GM10248 (cell line): Measurements from ENCODE around the gene BPIFB4.

Experiments
- CTCF ChIA-PET: fragments of 300-600 bp; sonication (Branson Sonifier 250); formaldehyde crosslinking; extraction: SDS; loops from one replicate; lab custom pipeline; 2021; ENCODE audit warnings: antibody characterized with exemption; lab: Yijun Ruan, JAX
- POLR2A ChIA-PET: fragments of 350-650 bp; sonication (Branson Sonifier 250); formaldehyde crosslinking; extraction: SDS; loops from one replicate; lab custom pipeline; 2020; ENCODE audit warnings: antibody characterized with exemption; lab: Yijun Ruan, JAX
- DNase-seq: peaks from one replicate; pipeline ENCODE4 v3.0.0; 2012; ENCODE audit errors: extremely low spot score
- TF ChIP-seq, protein P1 (sequence below): IDR thresholded peaks from 2 replicates; pipeline ENCODE4 v1.5.1; 2012; ENCODE audit warnings: mild to moderate bottlenecking, low read depth; ENCODE audit errors: extremely low read depth, missing control alignments, control extremely low read depth

The BPIFB4 gene

DNA sequence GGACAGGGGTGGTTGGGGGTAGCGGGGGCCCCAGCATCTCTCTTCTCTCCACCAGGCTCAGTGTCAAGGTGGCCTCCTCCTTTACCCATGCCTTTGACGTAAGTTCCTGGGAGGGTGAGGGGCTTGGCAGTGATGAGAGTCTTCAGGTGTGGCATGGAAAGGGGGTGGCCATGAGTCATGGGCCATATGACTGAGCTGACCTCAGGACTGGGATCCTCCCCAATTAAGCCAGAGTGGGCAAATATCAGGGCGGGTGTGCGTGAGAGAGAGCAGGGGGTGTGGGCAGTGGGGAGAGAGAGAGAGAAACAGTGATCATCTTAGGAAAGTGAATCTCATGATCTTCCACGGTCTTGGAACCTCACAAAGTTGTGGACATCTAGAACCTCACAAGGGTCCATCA is 8.2 kb upstream of the BPIFB4 start:
- TF ChIP-seq, protein P1, sequence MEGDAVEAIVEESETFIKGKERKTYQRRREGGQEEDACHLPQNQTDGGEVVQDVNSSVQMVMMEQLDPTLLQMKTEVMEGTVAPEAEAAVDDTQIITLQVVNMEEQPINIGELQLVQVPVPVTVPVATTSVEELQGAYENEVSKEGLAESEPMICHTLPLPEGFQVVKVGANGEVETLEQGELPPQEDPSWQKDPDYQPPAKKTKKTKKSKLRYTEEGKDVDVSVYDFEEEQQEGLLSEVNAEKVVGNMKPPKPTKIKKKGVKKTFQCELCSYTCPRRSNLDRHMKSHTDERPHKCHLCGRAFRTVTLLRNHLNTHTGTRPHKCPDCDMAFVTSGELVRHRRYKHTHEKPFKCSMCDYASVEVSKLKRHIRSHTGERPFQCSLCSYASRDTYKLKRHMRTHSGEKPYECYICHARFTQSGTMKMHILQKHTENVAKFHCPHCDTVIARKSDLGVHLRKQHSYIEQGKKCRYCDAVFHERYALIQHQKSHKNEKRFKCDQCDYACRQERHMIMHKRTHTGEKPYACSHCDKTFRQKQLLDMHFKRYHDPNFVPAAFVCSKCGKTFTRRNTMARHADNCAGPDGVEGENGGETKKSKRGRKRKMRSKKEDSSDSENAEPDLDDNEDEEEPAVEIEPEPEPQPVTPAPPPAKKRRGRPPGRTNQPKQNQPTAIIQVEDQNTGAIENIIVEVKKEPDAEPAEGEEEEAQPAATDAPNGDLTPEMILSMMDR, result no peak
- POLR2A ChIA-PET, result no interaction called here
- DNase-seq, result no peak

DNA sequence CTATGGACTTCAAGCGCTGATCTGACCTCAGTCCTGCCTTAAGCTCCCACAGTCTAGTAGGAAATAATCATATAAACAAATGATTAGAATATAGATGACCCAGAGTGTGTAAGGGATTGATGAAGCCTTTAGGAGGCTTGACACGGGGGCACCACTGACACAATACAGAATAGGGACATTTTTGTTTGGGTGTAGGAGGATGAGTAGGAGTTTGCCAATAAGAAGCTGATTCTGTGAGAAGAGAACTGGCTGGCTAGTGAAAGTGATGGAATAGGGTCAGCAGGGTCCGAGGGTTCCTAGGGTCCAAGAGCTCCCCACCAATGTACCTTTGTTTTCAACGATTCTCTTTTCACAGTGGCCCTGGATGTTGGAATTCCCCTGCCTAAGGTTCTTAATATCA is 7.1 kb upstream of the BPIFB4 start:
- POLR2A ChIA-PET, result no interaction called here
- CTCF ChIA-PET, result no interaction called here
- TF ChIP-seq, protein P1, result no peak
- no peak for DNase-seq

More for the DNA sequence above, 8.2 kb upstream of the BPIFB4 start:
- CTCF ChIA-PET, result no interaction called here

DNA sequence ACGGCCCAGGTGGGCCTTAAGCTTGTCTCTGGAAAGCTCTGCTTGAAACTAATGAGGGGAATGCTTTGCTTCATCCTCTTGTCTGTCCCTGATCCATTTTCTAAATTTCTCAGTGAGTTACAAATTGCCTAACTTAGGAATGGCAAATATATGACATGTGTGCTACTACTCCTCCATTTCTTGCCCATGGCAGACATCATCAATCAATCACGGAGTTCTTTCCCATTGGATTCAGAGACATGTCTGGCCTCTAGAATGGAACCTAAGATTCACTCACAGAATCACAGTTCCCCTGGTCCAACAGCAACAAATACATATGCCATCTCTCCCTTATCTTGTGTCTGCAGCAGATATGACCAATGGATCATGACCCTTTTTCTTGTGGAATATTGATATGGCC is 6.6 kb upstream of the BPIFB4 start:
- ChIA-PET POLR2A (no interaction called here), CTCF (interaction anchor here (1.4 kb wide), 1 partner anchor 170 kb away, joined by 3 read pairs; no protein-coding TSS in a partner anchor)
- no peak for DNase-seq
- TF ChIP-seq, protein P1, result no peak

DNA sequence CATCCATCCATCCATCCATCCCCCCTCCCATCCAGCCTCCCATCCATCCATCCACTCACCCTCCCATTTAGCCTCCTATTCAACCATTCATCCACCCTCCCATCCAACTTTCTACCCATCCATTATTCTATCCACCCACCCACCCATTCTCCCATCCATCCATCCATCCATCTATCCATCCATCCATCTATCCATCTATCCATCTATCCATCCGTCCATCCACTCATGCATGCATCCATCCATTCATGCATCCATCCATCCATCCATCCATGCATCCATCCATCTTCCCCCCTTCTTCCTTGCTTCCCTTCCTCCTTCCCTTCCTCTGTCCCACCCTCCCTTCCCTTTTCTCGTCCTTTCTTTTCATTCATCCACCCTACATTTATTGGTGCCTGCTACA is 4.8 kb upstream of the BPIFB4 start:
- TF ChIP-seq, protein P1, result no peak
- no peak for DNase-seq
- ChIA-PET POLR2A (no interaction called here), CTCF (interaction anchor here (1.3 to 3.8 kb wide), 3 partner anchors 9 to 219 kb away, joined by 3 to 15 read pairs (median 3); no protein-coding TSS in a partner anchor)

DNA sequence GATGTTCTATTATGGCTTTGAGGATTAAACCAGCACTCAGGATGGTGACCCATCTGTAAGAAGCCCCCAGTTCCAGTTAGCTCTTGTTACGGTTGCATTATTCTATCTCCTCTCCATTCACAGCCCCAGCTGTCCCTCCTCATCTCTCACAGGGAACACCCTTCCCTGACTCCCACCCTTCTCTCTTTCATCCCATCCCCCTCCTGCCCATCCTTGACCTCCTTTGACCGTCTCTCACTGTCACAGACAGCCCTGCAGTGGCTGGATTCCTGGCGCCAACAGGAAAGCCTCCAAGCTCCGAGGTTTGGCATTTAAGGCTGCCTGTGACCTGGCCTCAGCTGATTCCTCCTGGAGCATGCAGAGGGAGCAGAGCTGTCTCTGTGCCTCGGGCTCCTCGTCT is 4.2 kb upstream of the BPIFB4 start:
- ChIA-PET CTCF (interaction anchor here (1.3 to 3.8 kb wide), 3 partner anchors 9 to 219 kb away, joined by 3 to 15 read pairs (median 3); no protein-coding TSS in a partner anchor), POLR2A (no interaction called here)
- TF ChIP-seq, protein P1, result no peak
- no peak for DNase-seq

DNA sequence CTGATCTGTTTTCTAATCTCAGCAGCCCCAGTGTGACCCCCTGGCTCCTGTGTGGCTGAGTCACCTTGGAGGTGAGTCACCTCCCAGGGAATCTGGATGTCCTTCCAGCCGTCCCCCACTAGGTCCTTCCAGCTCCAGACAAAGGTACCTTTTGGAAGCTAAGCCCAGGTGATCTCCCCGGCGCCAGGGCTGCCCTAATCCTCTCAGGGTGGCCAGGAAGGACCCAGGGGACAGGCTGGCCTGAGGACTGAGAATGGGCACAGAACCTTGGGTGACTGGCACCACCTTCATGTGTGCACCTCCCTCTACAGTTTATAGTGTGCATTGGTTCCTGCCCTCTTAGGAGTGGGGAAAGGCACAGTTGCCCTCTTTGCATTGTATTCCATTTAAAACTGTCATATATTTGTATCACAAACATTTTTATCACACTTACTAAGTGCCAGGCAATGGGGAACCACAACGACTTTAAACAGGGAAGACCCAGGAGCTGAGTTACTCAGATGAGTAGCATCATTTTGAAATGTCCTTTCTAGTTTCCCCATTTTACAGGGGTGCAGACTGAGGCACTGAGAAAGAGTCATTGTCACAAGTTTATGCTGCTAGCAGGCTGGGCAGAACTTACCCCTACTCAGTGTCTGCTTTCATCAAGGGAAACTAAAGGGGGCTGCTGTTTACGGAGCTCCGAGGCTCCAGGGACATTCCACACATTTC is 2.6 kb upstream of the BPIFB4 start:
- no peak for DNase-seq
- CTCF ChIA-PET, result interaction anchor here (0.9 to 3.8 kb wide), 3 partner anchors 14 to 175 kb away, joined by 3 to 15 read pairs (median 4); no protein-coding TSS in a partner anchor
- POLR2A ChIA-PET, result no interaction called here
- TF ChIP-seq, protein P1, result peak; percentile 4
